Tibial nerve (tissue), 4 donors: ENCODE data around the gene SUSD2.
"Not testable (repeated sequence)": the region's sequence is repeated elsewhere in the genome, so short reads cannot be mapped to it uniquely, and the experiment has no call there.

Experiments used
- EP300 ChIP-seq, 2 donors: sonication (generic); formaldehyde crosslinking; IDR thresholded peaks; one replicate each; pipeline ENCODE4 v1.6.1; 2017; ENCODE audit warnings: antibody characterized with exemption in 2 of 2, mild to moderate bottlenecking in 1 of 2
- POLR2A ChIP-seq, 2 donors: fragments of 450-650 bp; IDR thresholded peaks; one replicate each; pipeline ENCODE4 v1.6.1; 2017; ENCODE audit warnings: antibody characterized with exemption in 2 of 2, mild to moderate bottlenecking in 2 of 2, moderate library complexity in 2 of 2
- TF ChIP-seq, protein P1 (sequence below), 5 experiments: fragments of 200-600 bp in 3 of 5; fragments of 450-650 bp in 2 of 5; sonication (generic) in 3 of 5; IDR thresholded peaks; one replicate each; pipeline ENCODE4 v1.5.1; 2016 to 2019; ENCODE audit warnings: antibody characterized with exemption in 5 of 5, mild to moderate bottlenecking in 3 of 5, moderate library complexity in 2 of 5

DNA sequence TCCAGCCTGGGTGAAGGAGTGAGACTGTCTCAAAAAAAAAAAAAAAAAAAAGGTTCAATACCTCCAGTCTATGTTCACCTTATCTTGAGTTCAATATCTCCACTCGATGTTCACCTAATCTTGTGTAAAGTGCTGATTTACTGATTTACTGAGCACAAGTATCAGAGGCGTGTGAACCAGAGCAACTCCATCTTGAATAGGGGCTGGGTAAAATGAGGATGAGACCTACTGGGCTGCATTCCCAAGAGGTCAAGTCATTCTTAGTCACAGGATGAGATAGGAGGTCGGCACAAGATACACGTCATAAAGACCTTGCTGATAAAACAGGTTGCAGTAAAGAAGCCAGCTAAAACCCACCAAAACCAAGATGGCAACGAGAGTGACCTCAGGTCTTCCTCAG, 22.6 kb downstream of the SUSD2 start:
- not testable (repeated sequence) for TF ChIP-seq POLR2A, EP300 (IDR thresholded peaks at IDR 0.05)
- TF ChIP-seq, protein P1, sequence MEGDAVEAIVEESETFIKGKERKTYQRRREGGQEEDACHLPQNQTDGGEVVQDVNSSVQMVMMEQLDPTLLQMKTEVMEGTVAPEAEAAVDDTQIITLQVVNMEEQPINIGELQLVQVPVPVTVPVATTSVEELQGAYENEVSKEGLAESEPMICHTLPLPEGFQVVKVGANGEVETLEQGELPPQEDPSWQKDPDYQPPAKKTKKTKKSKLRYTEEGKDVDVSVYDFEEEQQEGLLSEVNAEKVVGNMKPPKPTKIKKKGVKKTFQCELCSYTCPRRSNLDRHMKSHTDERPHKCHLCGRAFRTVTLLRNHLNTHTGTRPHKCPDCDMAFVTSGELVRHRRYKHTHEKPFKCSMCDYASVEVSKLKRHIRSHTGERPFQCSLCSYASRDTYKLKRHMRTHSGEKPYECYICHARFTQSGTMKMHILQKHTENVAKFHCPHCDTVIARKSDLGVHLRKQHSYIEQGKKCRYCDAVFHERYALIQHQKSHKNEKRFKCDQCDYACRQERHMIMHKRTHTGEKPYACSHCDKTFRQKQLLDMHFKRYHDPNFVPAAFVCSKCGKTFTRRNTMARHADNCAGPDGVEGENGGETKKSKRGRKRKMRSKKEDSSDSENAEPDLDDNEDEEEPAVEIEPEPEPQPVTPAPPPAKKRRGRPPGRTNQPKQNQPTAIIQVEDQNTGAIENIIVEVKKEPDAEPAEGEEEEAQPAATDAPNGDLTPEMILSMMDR (IDR thresholded peaks at IDR 0.05), result not testable (repeated sequence)
